Erythroblast (primary cell): Measurements from ENCODE around the gene SELENON.

ENCODE experiments used
- DNase-seq, 2 experiments: peaks; one replicate each; lab custom pipeline; 2025; lab: John Stamatoyannopoulos, UW
- GATA1 ChIP-seq: IDR thresholded peaks from 2 replicates; pipeline ENCODE4 v1.6.1; 2011; ENCODE audit warnings: low read depth, mild to moderate bottlenecking, control low read depth, low read length, moderate library complexity
- POLR2A ChIP-seq: IDR thresholded peaks from 2 replicates; pipeline ENCODE4 v1.6.1; 2011; ENCODE audit warnings: mild to moderate bottlenecking, low read length

Gene SELENON

GRCh38 chr1:25774206-25774803 is 25.7 kb upstream of the SELENON start:
- DNase-seq: no peak
- TF ChIP-seq POLR2A (no peak), GATA1 (no peak)

DNA sequence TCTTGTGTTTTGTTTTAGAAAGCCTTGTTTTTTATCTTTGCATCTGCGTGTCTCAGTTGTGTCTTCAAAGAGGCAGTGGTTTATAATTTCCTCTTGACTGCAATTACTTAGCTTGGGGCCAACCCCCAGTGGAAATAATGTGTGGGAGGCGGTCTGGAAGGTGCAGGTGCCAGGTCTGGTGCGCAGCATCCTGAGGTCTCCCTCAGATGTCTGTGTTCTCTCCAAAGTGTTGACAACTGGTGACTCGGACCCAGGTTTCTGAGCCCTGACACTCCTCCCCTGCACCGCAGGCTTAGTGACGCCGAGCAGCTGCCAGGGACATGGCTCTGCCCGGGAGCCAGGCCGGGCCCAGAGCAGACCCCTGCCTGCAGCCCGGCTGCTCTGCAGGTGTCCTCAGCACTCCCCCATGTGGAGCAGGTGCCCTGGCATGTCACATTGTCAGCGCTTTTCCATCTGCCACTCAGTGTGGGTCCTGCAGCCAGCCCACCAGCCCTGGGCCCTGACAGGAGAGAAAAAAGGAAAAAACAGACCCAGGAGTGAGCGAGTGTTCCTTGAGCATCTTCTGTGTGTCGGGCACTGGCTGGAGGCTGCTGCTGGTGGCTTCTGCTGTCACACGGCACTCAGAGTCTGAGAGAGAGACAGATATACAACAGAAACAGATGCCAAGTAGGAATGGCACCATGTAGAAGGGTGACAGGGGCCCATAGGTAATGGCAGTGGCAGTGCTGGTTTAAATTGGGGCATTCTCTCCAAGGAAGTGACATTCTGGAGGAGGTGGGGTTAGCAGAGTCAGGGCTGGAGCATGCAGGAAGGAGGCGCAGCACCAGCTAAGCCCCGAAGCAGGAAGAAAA is 24.8 kb upstream of the SELENON start:
- no peak for DNase-seq
- TF ChIP-seq GATA1 (no peak), POLR2A (no peak)

DNA sequence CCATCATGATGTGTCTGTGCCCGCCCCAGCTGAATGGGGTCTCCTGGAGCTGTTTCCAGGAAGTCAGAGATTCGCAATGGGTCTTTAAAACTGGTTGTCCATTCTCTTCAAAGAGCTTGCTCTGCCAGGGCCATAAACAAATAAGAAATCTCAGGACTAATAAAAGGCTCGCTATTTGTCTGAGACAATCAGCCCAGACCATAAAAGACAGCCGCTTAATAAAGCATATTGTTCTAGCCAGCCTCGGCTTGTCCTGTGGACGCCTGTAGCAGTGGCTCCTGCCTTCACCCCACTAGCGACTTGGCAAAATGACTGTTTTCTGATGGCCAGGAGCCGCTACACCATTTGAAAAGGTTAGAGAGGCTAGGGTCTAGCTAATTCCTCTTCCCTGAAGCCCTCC is 20.6 kb upstream of the SELENON start:
- no peak for DNase-seq
- no peak for TF ChIP-seq POLR2A

GRCh38 chr1:25779894-25780293 is 20.1 kb upstream of the SELENON start:
- TF ChIP-seq GATA1 (no peak), POLR2A (no peak)

GRCh38 chr1:25780318-25781129 is 19.5 kb upstream of the SELENON start:
- TF ChIP-seq POLR2A: no peak
- TF ChIP-seq GATA1: no peak
- peak in 1 of 2 experiments; percentile 15 for DNase-seq

More at GRCh38 chr1:25779894-25780293, 20.1 kb upstream of the SELENON start:
- no peak for DNase-seq

- TF ChIP-seq POLR2A: no peak
- TF ChIP-seq GATA1: no peak
- DNase-seq: no peak
Observed at GRCh38 chr1:25781130-25781433, 18.9 kb upstream of the SELENON start.

- TF ChIP-seq POLR2A (no peak), GATA1 (no peak)
- DNase-seq: no peak
Observed at GRCh38 chr1:25782608-25783201, 17.3 kb upstream of the SELENON start.

DNA sequence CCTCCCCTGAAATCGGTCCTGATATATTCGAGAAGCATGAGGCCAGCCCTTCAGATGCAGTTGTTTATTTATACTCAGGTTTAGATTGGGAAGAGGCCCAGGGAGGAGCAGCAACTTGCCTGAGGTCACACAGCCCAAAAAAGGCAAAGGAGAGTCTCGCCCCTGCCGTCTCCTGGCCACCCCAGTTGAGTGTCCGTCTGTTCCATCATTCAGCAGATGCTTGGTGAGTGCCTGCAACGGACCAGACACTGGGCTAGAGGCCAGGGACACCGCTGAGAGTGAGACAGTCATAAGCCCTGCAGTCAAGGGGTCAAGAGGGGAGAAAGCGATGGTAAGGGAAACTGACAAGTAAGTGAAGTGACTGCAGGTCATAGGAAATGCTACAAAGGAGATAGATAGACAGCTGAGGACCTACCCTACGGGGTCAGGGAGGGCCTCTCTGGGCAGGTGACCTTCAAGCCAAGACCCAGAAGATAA is 15.4 kb upstream of the SELENON start:
- no peak for DNase-seq
- no peak for TF ChIP-seq POLR2A
- TF ChIP-seq GATA1: no peak

GRCh38 chr1:25785333-25786067 is 14.5 kb upstream of the SELENON start:
- no peak for DNase-seq
- TF ChIP-seq GATA1 (no peak), POLR2A (no peak)

DNA sequence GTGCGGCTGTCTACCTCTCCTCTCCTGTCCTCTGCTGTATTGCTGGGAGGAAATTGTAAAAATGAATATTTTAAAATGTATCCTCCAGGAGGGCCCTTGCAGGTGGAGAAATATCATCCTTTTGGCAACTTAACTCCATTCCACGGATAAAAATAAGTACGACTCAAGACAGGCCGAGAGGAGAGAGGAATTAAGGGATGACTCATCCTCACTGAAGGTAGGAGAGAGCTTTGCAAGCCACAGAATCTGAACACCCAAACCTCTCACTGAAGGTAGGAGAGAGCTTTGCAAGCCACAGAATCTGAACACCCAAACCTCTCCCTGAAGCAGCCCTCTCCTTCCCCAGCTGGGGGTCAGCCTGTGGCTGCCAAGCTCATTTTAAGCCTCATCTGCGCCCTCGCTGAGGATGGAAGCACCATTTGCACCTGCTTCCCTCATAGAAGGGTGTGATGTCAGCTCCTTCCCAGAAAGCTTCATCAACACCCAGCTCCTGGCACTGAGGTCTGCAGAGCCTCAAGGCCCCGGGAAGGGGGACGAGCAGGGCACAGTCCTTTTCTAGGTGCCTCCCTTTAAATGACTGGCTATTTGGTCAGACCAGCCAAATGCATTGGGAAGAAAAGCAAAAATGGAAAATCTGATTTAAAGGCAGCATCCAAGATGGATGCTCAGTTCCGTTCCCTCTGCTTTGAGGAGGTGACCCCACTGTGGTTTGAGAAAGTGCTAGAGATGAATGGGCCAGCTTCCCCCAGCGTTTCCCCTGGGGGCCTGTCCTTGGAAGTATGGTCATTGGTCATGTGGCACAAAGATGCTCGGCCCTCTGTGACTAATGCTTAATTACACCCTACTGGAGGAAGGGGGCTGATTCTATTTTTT is 12.9 kb upstream of the SELENON start:
- TF ChIP-seq GATA1 (no peak), POLR2A (no peak)
- DNase-seq: no peak

GRCh38 chr1:25787760-25788166 is 12.2 kb upstream of the SELENON start:
- no peak for DNase-seq
- TF ChIP-seq POLR2A (no peak), GATA1 (no peak)

DNA sequence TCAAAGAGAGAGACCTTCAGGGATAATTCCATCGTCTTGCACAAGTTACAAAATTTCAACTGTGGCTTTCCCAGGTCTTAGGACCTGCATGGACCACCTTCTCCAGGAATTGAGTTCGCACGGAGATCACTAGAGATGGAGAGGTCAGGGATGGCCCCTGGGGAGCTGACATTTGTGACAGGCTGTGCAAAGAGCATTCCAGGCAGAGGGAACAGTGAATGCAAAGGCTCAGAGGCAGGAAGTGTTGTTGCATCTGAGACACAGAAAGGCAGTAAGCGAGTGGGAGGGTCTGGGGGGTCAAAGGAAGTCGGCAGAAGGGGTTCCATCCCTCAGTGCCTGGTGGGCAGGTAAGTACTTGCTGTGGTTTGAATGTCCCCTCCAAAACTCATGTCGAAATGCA is 9.5 kb upstream of the SELENON start:
- no peak for TF ChIP-seq POLR2A
- TF ChIP-seq GATA1: no peak
- no peak for DNase-seq
